GM10248 (cell line): ENCODE results near the gene FIS1.
"Not testable (repeated sequence)": the region's sequence is repeated elsewhere in the genome, so short reads cannot be mapped to it uniquely, and the experiment has no call there.

ENCODE experiments used
- CTCF ChIA-PET: fragments of 300-600 bp; sonication (Branson Sonifier 250); formaldehyde crosslinking; extraction: SDS; loops from one replicate; lab custom pipeline; 2021; ENCODE audit warnings: antibody characterized with exemption; lab: Yijun Ruan, JAX
- POLR2A ChIA-PET: fragments of 350-650 bp; sonication (Branson Sonifier 250); formaldehyde crosslinking; extraction: SDS; loops from one replicate; lab custom pipeline; 2020; ENCODE audit warnings: antibody characterized with exemption; lab: Yijun Ruan, JAX
- DNase-seq: peaks from one replicate; pipeline ENCODE4 v3.0.0; 2012; ENCODE audit errors: extremely low spot score
- CTCF ChIP-seq: IDR thresholded peaks from 2 replicates; pipeline ENCODE4 v1.5.1; 2012; ENCODE audit warnings: mild to moderate bottlenecking, low read depth; ENCODE audit errors: extremely low read depth, missing control alignments, control extremely low read depth

Gene FIS1

GRCh38 chr7:101244375-101245146, at the start of gene FIS1:
TSS of gene FIS1 (minus strand) at chr7:101245081. CDS start at chr7:101245004, 77 bp downstream.
- CTCF ChIA-PET: interaction anchor here (0.5 to 5.1 kb wide), 34 partner anchors 9 to 355 kb away, joined by 3 to 68 read pairs (median 5); partner anchors contain the start of genes PLOD3, UFSP1, VGF and ZNHIT1
- DNase-seq: peak; percentile 93
- TF ChIP-seq CTCF: peak; percentile 92
- POLR2A ChIA-PET: interaction anchor here (0.6 to 1.4 kb wide), 4 partner anchors 11 to 120 kb away, joined by 3 to 6 read pairs (median 5); partner anchors contain the start of genes PLOD3 and ZNHIT1

- ChIA-PET POLR2A (no interaction called here), CTCF (interaction anchor here (1.1 to 6.2 kb wide), 4 partner anchors 12 to 154 kb away, joined by 3 to 33 read pairs (median 3); no protein-coding TSS in a partner anchor)
- TF ChIP-seq CTCF: no peak
- no peak for DNase-seq
Measured at GRCh38 chr7:101294039-101294831, 49.4 kb upstream of the FIS1 start.

GRCh38 chr7:101293069-101294021, 48.5 kb upstream of the FIS1 start:
- POLR2A ChIA-PET, DNase-seq: not testable (repeated sequence)
- CTCF ChIA-PET: interaction anchor here (1.1 to 6.2 kb wide), 6 partner anchors 7 to 153 kb away, joined by 3 to 33 read pairs (median 3); no protein-coding TSS in a partner anchor

DNA sequence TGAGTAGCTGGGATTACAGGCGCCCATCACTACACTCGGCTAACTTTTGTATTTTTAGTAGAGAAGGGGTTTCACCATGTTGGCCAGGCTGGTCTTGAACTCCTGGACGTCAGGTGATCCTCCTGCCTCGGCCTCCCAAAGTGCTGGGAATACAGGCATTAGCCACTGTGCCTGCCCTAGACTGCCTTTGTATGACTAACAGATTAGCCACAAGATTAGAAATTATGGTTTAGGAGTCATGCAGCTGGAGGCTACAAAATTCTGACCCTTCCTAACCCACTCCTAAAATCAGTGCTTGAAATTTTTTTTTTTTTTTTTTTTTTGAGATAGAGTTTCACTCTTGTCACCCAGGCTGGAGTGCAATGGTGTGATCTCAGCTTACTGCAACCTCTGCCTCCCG, 47.7 kb upstream of the FIS1 start:
- POLR2A ChIA-PET, DNase-seq: not testable (repeated sequence)
- CTCF ChIA-PET: interaction anchor here (1.2 to 6.2 kb wide), 4 partner anchors 8 to 152 kb away, joined by 3 to 33 read pairs (median 6); no protein-coding TSS in a partner anchor

DNA sequence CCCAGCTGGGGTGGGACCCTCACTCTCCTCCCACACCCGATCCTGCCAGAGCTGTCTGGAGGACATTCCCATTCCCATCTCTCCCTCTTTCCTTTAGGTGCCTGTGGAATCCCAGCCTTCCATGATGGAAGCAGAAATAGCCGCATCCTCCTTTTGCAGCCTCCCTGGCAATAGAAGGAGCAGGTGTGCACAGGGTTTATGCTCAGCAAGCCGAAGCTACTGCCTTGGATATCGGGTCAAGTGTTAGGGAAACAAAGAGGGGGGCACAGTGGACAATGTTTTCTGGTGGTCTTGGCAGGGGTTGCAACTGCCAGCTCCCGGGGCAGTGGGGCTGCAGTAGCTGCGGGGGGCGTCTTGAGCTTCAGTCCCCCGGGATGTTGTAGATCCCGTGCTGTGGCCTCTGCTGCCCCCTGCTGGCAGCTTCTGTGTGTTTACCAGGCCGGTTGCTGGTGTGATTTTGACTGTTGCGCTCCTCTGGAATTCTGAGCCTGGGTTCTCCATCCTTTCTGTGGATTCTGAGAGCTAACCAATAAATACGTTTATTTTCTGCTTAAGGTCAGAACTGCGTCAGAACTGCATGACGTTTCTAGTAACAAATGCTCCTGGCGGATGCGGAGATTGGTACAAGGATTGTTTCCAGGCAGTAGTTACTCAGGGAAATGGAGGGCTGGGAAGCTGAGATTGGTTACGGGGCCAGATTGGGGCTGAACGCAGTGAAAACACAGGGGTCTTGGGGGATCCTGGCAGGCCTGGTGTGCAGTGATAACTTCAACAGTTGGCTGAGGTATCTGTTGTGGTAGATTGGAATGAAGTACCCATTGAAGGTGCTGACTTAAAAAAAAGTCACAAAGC, 45.5 kb upstream of the FIS1 start:
- CTCF ChIA-PET: interaction anchor here (0.7 to 6.2 kb wide), 22 partner anchors 8 to 165 kb away, joined by 3 to 33 read pairs (median 4); partner anchors contain the start of gene IFT22
- DNase-seq, POLR2A ChIA-PET: not testable (repeated sequence)
- peak; percentile 44 for TF ChIP-seq CTCF

DNA sequence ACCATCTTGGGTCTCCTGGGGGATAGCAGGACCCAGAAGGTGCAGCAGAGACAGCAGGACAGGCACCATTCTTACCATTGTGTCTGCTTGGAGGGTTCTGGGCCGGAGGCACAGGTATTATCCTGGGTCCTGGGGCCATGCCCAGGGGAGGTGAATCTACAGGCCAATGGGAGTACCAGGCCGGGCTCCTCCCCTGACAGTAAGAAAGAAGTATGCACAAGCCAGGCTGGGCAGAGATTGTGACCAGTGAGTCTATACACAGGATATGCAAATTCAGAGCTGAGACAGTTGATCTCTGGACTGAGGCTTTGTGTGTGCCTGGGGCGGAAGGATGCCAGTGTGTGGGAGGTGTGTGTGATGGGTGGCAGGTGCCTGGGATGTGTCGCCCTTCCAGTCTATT, 44.8 kb upstream of the FIS1 start:
- POLR2A ChIA-PET, DNase-seq: not testable (repeated sequence)
- CTCF ChIA-PET: interaction anchor here (0.8 to 5.0 kb wide), 9 partner anchors 17 to 165 kb away, joined by 3 to 30 read pairs (median 5); partner anchors contain the start of gene IFT22

- POLR2A ChIA-PET: no interaction called here
- TF ChIP-seq CTCF: no peak
- CTCF ChIA-PET: interaction anchor here (5.0 kb wide), 1 partner anchor 145 kb away, joined by 30 read pairs; no protein-coding TSS in a partner anchor
- no peak for DNase-seq
Measured at GRCh38 chr7:101288439-101288838, 43.6 kb upstream of the FIS1 start.
